HCT116 (cell line): ENCODE measurements around the gene ZFAND6. TPM values are rescaled to one million over a fixed set of nuclear protein-coding genes. Genes with fewer than 3 reads are reported as not detected.

Source experiments
- ATAC-seq: fragments of 200-7000 bp; cut with Tn5 transposase; 2 replicates; pipeline ENCODE4 v1.9.1; 2020; ENCODE audit warnings: mild to moderate bottlenecking, moderate library complexity
- BruUV-seq: library from RNA; stranded (reverse); fragments of 400-500 nt; replicated peaks from 2 replicates; lab custom pipeline; 2021; lab: Mats Ljungman, UMichigan
- CTCF ChIA-PET: fragments of 300-600 bp; sonication (Branson Sonifier 250); formaldehyde crosslinking; loops from one replicate; lab custom pipeline; 2021; ENCODE audit warnings: antibody characterized with exemption; lab: Charles Lee
- POLR2A ChIA-PET: fragments of 300-600, 350-600 bp; sonication (Branson Sonifier 250); formaldehyde crosslinking; loops from one replicate; lab custom pipeline; 2021; ENCODE audit warnings: antibody characterized with exemption; lab: Charles Lee
- RAD21 ChIA-PET, 2 experiments: fragments of 300-600 bp; sonication (Branson Sonifier 250); formaldehyde crosslinking; loops; one replicate each; lab custom pipeline; 2023; ENCODE audit warnings: low total read pairs in 2 of 2; ENCODE audit not compliant: uncharacterized antibody in 2 of 2, unreplicated experiment in 2 of 2, low non-redundant PET in 1 of 2; lab: Charles Lee
- DNase-seq: peaks from one replicate; pipeline ENCODE4 v3.0.0-alpha.2; 2010; ENCODE audit warnings: low read depth, low spot score
- H2AFZ ChIP-seq: fragments of 200-600 bp; shearing (Covaris generic), sonication (generic); 2 replicates; pipeline ENCODE4 v1.6.1; 2017; ENCODE audit warnings: low read depth, mixed run types, mixed read lengths, antibody characterized with exemption, low read length; ENCODE audit not compliant: poor library complexity, severe bottlenecking
- H3K27ac ChIP-seq: 2 replicates; pipeline ENCODE4 v1.5.1; 2012; ENCODE audit warnings: low read depth, low read length
- H3K27me3 ChIP-seq: fragments of 200-600 bp; sonication (generic); 2 replicates; pipeline ENCODE4 v1.6.1; 2016; ENCODE audit warnings: mixed run types, low read length, mixed read lengths; ENCODE audit not compliant: insufficient read depth
- H3K36me3 ChIP-seq, 2 experiments: fragments of 200-500 bp in 1 of 2; fragments of 200-600 bp in 1 of 2; sonication (Bioruptor generic) in 1 of 2; sonication (generic) in 1 of 2; 2 replicates each; pipeline versions ENCODE4 v1.5.1 to v1.6.1; 2014 to 2016; ENCODE audit warnings: low read length in 2 of 2, inconsistent platforms in 1 of 2, mixed read lengths in 1 of 2, mixed run types in 1 of 2; ENCODE audit not compliant: insufficient read depth in 2 of 2, control insufficient read depth in 1 of 2
- H3K4me1 ChIP-seq, 2 experiments: fragments of 200-600 bp in 1 of 2; sonication (generic) in 1 of 2; 2 replicates each; pipeline versions ENCODE4 v1.5.1 to v1.6.1; 2012 to 2017; ENCODE audit warnings: low read length in 2 of 2, inconsistent platforms in 1 of 2, mild to moderate bottlenecking in 1 of 2, mixed read lengths in 1 of 2, mixed run types in 1 of 2, moderate library complexity in 1 of 2; ENCODE audit not compliant: insufficient read depth in 2 of 2, control insufficient read depth in 1 of 2
- H3K4me2 ChIP-seq: fragments of 200-600 bp; sonication (generic); 2 replicates; pipeline ENCODE4 v1.6.1; 2017; ENCODE audit warnings: mixed run types, low read length, mixed read lengths
- H3K4me3 ChIP-seq, 2 experiments: fragments of 200-600 bp in 1 of 2; sonication (generic) in 1 of 2; replicated peaks in 1 of 2; 2 replicates each; pipeline ENCODE4 v1.5.1; 2011 to 2016; ENCODE audit warnings: low read length in 2 of 2, control low read depth in 1 of 2, low read depth in 1 of 2, mild to moderate bottlenecking in 1 of 2, mixed read lengths in 1 of 2, mixed run types in 1 of 2
- H3K79me2 ChIP-seq: fragments of 200-600 bp; sonication (generic); 2 replicates; pipeline ENCODE4 v1.6.1; 2017; ENCODE audit warnings: mild to moderate bottlenecking, mixed run types, low read length, moderate library complexity, mixed read lengths; ENCODE audit not compliant: insufficient read depth
- H3K9ac ChIP-seq: fragments of 200-600 bp; sonication (generic); 2 replicates; pipeline ENCODE4 v1.6.1; 2016; ENCODE audit warnings: low read length, mixed read lengths
- H3K9me2 ChIP-seq: fragments of 200-600 bp; sonication (generic), shearing (Covaris generic); 2 replicates; pipeline ENCODE4 v1.6.1; 2017; ENCODE audit warnings: mixed run types, mild to moderate bottlenecking, moderate library complexity; ENCODE audit not compliant: insufficient read depth
- H3K9me3 ChIP-seq, 2 experiments: fragments of 200-500 bp in 1 of 2; fragments of 200-600 bp in 1 of 2; sonication (Bioruptor generic) in 1 of 2; sonication (generic) in 1 of 2; 2 replicates each; pipeline ENCODE4 v1.6.1; 2014 to 2017; ENCODE audit warnings: low read length in 2 of 2, mixed read lengths in 2 of 2, inconsistent platforms in 1 of 2, low read depth in 1 of 2, mild to moderate bottlenecking in 1 of 2, mixed run types in 1 of 2, moderate library complexity in 1 of 2; ENCODE audit not compliant: control insufficient read depth in 1 of 2, insufficient read depth in 1 of 2
- H4K20me1 ChIP-seq: fragments of 200-600 bp; sonication (generic), shearing (Covaris generic); 2 replicates; pipeline ENCODE4 v1.6.1; 2017; ENCODE audit warnings: mixed run types, mild to moderate bottlenecking, moderate library complexity; ENCODE audit not compliant: insufficient read depth
- CTCF ChIP-seq, 3 experiments: fragments of 200-600 bp in 1 of 3; sonication (generic) in 1 of 3; IDR thresholded peaks in 2 of 3; conservative IDR thresholded peaks in 1 of 3; 2 replicates each; pipeline ENCODE4 v1.5.1; 2012 to 2017; ENCODE audit warnings: low read depth in 2 of 3, low read length in 2 of 3, antibody characterized with exemption in 1 of 3, borderline replicate concordance in 1 of 3, control low read depth in 1 of 3, mild to moderate bottlenecking in 1 of 3, mixed read lengths in 1 of 3, mixed run types in 1 of 3, moderate library complexity in 1 of 3; ENCODE audit not compliant: insufficient read depth in 1 of 3
- EZH2 ChIP-seq: fragments of 200-600 bp; sonication (generic); IDR thresholded peaks from 2 replicates; pipeline ENCODE4 v1.6.1; 2017; ENCODE audit warnings: antibody characterized with exemption, mixed run types
- EZH2phosphoT487 ChIP-seq: fragments of 200-600 bp; IDR thresholded peaks from 2 replicates; pipeline ENCODE4 v1.6.1; 2018; ENCODE audit warnings: antibody characterized with exemption, borderline replicate concordance
- POLR2A ChIP-seq: IDR thresholded peaks from 2 replicates; pipeline ENCODE4 v1.7.0; 2011; ENCODE audit warnings: borderline replicate concordance; ENCODE audit not compliant: insufficient read depth, insufficient read length; ENCODE audit errors: extremely low read depth
- POLR2AphosphoS5 ChIP-seq: IDR thresholded peaks from 2 replicates; pipeline ENCODE4 v1.6.1; 2011; ENCODE audit warnings: mild to moderate bottlenecking, low read depth, low read length, moderate library complexity
- RAD21 ChIP-seq: IDR thresholded peaks from 2 replicates; pipeline ENCODE4 v1.6.1; 2012; ENCODE audit warnings: low read depth, mild to moderate bottlenecking
- REST ChIP-seq: IDR thresholded peaks from 2 replicates; pipeline ENCODE4 v1.6.1; 2012; ENCODE audit warnings: low read depth
- SP1 ChIP-seq: IDR thresholded peaks from 2 replicates; pipeline ENCODE4 v1.6.1; 2012; ENCODE audit warnings: low read depth
- SRF ChIP-seq: IDR thresholded peaks from 2 replicates; pipeline ENCODE4 v1.6.1; 2012; ENCODE audit warnings: low read depth
- ZFX ChIP-seq: fragments of 450-650 bp; IDR thresholded peaks from 2 replicates; pipeline ENCODE4 v1.6.1; 2017
- intact Hi-C: fragments of 100-400 bp; cut with micrococcal nuclease; formaldehyde crosslinking; loops from 2 replicates; pipeline ENCODE4 v1.10.0; 2022
- total RNA-seq: library from RNA; stranded (reverse); gene quantifications from one replicate; pipeline ENCODE4 v1.2.1, GENCODE V29; 2021; ENCODE audit not compliant: unreplicated experiment

ZFAND6 gene
- total RNA-seq, 1 experiment from 2014 or later, result 51.3 TPM

DNA sequence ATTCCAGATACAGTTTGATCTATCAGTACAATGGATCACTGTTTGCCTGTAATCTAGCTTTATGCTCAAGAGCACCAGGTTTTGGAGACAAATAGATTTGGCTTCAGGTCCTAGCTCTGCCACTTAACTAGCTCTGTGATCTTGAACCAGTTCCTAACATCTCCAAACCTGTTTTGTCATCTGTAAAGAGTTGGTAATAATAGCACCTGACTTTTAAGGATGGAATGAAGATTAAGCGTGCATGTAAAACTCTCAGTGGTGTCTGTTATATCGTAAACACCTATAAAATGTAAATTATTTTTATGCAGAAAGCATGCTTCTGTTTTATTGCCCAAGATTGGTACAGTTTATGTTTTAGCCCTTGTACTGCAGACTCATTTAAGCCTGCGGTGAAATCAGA is 36.5 kb downstream of the ZFAND6 start:
- ChIA-PET CTCF (no interaction called here), RAD21 (no interaction called here), POLR2A (no interaction called here)
- Histone ChIP-seq H2AFZ (no peak overlapping the region), H3K9me3 (no peaks in the 10 kb centered on the region), H3K36me3 (no peaks in the 10 kb centered on the region), H3K9ac (no peak overlapping the region), H3K79me2 (peaks cover 35% of the 10 kb centered on the region), H4K20me1 (no peaks in the 10 kb centered on the region; the same call in 1 of the 2 replicates), H3K4me2 (no peak overlapping the region), H3K27ac (no peak overlapping the region), H3K9me2 (no peaks in the 10 kb centered on the region), H3K4me1 (peaks cover 10% of the 10 kb centered on the region in 2 experiments), H3K4me3 (no peak overlapping the region), H3K27me3 (no peaks in the 10 kb centered on the region)
- intact Hi-C loops, result no loop called here
- TF ChIP-seq POLR2AphosphoS5, result no peak
- no peak for TF ChIP-seq ZFX
- no peak for TF ChIP-seq SP1
- no peak for TF ChIP-seq RAD21
- TF ChIP-seq EZH2phosphoT487, result no peak
- no peak for TF ChIP-seq REST
- no peak for TF ChIP-seq POLR2A
- no peak for TF ChIP-seq EZH2
- no peak for TF ChIP-seq SRF
- no peak for TF ChIP-seq CTCF (IDR thresholded peaks at IDR 0.05 in 2 of 3, conservative IDR thresholded peaks at IDR 0.05 in 1 of 3; ENCODE audit: borderline replicate concordance in 1 of 3, insufficient read depth in 1 of 3, low read depth in 2 of 3, low read length in 2 of 3)
- DNase-seq (no peak), ATAC-seq (no peak)
- no TSS peak for BruUV-seq
